HepG2 (cell line): ENCODE data around the gene KDM2B. TPM values are rescaled to one million over a fixed set of nuclear protein-coding genes. Genes with fewer than 3 reads are reported as not detected.

ENCODE experiments used
- ATAC-seq: fragments of 200-7000 bp; cut with Tn5 transposase; 3 replicates; pipeline ENCODE4 v1.9.1; 2020; ENCODE audit warnings: mild to moderate bottlenecking, moderate library complexity
- BruUV-seq: library from RNA; stranded (reverse); fragments of 400-500 nt; replicated peaks from 2 replicates; lab custom pipeline; 2021; lab: Mats Ljungman, UMichigan
- CTCF ChIA-PET: fragments of 300-600 bp; formaldehyde crosslinking; extraction: SDS; loops from one replicate; lab custom pipeline; 2021; ENCODE audit warnings: low total read pairs, inconsistent platforms, low intra/inter-chr PET ratio; lab: Yijun Ruan, JAX
- POLR2A ChIA-PET: fragments of 350-600 bp; sonication (Branson Sonifier 250); formaldehyde crosslinking; loops from one replicate; lab custom pipeline; 2020; ENCODE audit warnings: antibody characterized with exemption, inconsistent platforms; lab: Yijun Ruan, JAX
- DNase-seq: peaks from one replicate; pipeline ENCODE4 v3.0.0-alpha.2; 2015; ENCODE audit warnings: low spot score
- FAIRE-seq: peaks from 3 replicates; lab custom pipeline; 2011; peaks lifted over from hg19 to GRCh38; lab: Jason Lieb, UNC
- H2AFZ ChIP-seq: one replicate; pipeline ENCODE4 v1.6.1; 2011; ENCODE audit warnings: low read length, inconsistent platforms
- H3K27ac ChIP-seq: fragments of 300-600 bp; 3 replicates; pipeline ENCODE4 v1.8.0; 2011; ENCODE audit warnings: mixed run types, mild to moderate bottlenecking, mixed read lengths, low read length, inconsistent platforms; ENCODE audit not compliant: insufficient read depth; ENCODE audit errors: extremely low read length
- H3K27me3 ChIP-seq, 2 experiments: fragments of 200-600 bp in 1 of 2; 2 replicates in 1 of 2; 3 replicates in 1 of 2; pipeline versions ENCODE4 v1.6.0 to v1.8.0; 2011; ENCODE audit warnings: low read length in 2 of 2, mild to moderate bottlenecking in 2 of 2, moderate library complexity in 2 of 2, inconsistent platforms in 1 of 2; ENCODE audit not compliant: insufficient read depth in 2 of 2, control insufficient read depth in 1 of 2
- H3K36me3 ChIP-seq, 2 experiments: fragments of 200-600 bp in 1 of 2; replicated peaks in 1 of 2; 2 replicates in 1 of 2; 3 replicates in 1 of 2; pipeline versions ENCODE4 v1.5.1 to v1.8.0; 2011; ENCODE audit warnings: low read length in 2 of 2, inconsistent platforms in 1 of 2; ENCODE audit not compliant: insufficient read depth in 2 of 2, control insufficient read depth in 1 of 2
- H3K4me1 ChIP-seq: 2 replicates; pipeline ENCODE4 v1.5.1; 2012; ENCODE audit warnings: low read length, inconsistent platforms; ENCODE audit not compliant: insufficient read depth
- H3K4me2 ChIP-seq: 2 replicates; pipeline ENCODE4 v1.6.0; 2011; ENCODE audit warnings: low read depth, low read length, inconsistent platforms
- H3K4me3 ChIP-seq, 3 experiments: fragments of 200-600 bp in 1 of 3; sonication (generic), shearing (Covaris generic) in 1 of 3; replicated peaks in 1 of 3; 2 replicates each; pipeline ENCODE4 v1.5.1; 2011 to 2016; ENCODE audit warnings: low read length in 3 of 3, inconsistent platforms in 2 of 3, low read depth in 2 of 3, mild to moderate bottlenecking in 2 of 3, control low read depth in 1 of 3, mixed read lengths in 1 of 3; ENCODE audit not compliant: insufficient read depth in 1 of 3
- H3K79me2 ChIP-seq: one replicate; pipeline ENCODE4 v1.6.1; 2011; ENCODE audit warnings: low read length, inconsistent platforms; ENCODE audit not compliant: insufficient read depth
- H3K9ac ChIP-seq: 2 replicates; pipeline ENCODE4 v1.6.0; 2011; ENCODE audit warnings: mild to moderate bottlenecking, low read depth, low read length, inconsistent platforms; ENCODE audit not compliant: insufficient read depth
- H3K9me3 ChIP-seq: 2 replicates; pipeline ENCODE4 v1.5.1; 2012; ENCODE audit warnings: mild to moderate bottlenecking, low read length
- H4K20me1 ChIP-seq: 2 replicates; pipeline ENCODE4 v1.6.0; 2011; ENCODE audit warnings: inconsistent platforms, mild to moderate bottlenecking, low read length, moderate library complexity; ENCODE audit not compliant: insufficient read depth
- DPF2 ChIP-seq: sonication (generic); formaldehyde crosslinking; IDR thresholded peaks from 2 replicates; pipeline ENCODE4 v1.4.0; 2020; ENCODE audit warnings: mild to moderate bottlenecking, low read depth, missing genetic modification reagents, borderline replicate concordance
- KDM6A ChIP-seq: IDR thresholded peaks from 2 replicates; pipeline ENCODE4 v1.6.1; 2016; ENCODE audit warnings: low read depth
- KMT2B ChIP-seq: IDR thresholded peaks from 2 replicates; pipeline ENCODE4 v1.6.1; 2016; ENCODE audit warnings: missing genetic modification reagents, missing compliant biosample characterization
- SMAD3 ChIP-seq: sonication (generic); formaldehyde crosslinking; IDR thresholded peaks from 2 replicates; pipeline ENCODE4 v1.4.0; 2020; ENCODE audit warnings: missing genetic modification reagents
- ZNF317 ChIP-seq: sonication (generic); formaldehyde crosslinking; IDR thresholded peaks from 2 replicates; pipeline ENCODE4 v1.5.0; 2020; ENCODE audit warnings: mild to moderate bottlenecking, missing genetic modification reagents
- ZNF468 ChIP-seq: sonication (generic); formaldehyde crosslinking; IDR thresholded peaks from 2 replicates; pipeline ENCODE4 v1.8.0; 2022; ENCODE audit warnings: mild to moderate bottlenecking, moderate library complexity, missing genetic modification reagents
- ZNF83 ChIP-seq: sonication (generic); formaldehyde crosslinking; IDR thresholded peaks from 2 replicates; pipeline ENCODE4 v1.4.0; 2020; ENCODE audit warnings: missing genetic modification reagents, mild to moderate bottlenecking, borderline replicate concordance
- WGBS: methylation state at CpG from one replicate; pipeline ENCODE4 v1.1.6; 2017; ENCODE audit warnings: low lambda C conversion rate; 5-methylcytosine and 5-hydroxymethylcytosine counted together
- in situ Hi-C: cut with HindIII; loops from 2 replicates; pipeline ENCODE4 v1.10.0; 2017; ENCODE audit warnings: low pct_unique_long_range_greater_than_20kb; ENCODE audit not compliant: extremely low pct_ligation_motif_present
- intact Hi-C: fragments of 100-400 bp; cut with micrococcal nuclease; formaldehyde crosslinking; loops from one replicate; pipeline ENCODE4 v1.10.0; 2022; ENCODE audit not compliant: unreplicated experiment
- polyA plus RNA-seq, 8 experiments: library from polyadenylated mRNA; depleted of rRNA in 3 of 8; stranded (reverse) in 7 of 8; unstranded in 1 of 8; fragments of >200 nt; fragmentation: Illumina TruSeq in 4 of 8; extraction: Trizol in 4 of 8; gene quantifications; 2 replicates each; pipeline versions ENCODE4 v1.2.1 to v1.2.3, GENCODE V29; 2011 to 2016; ENCODE audit warnings: low read depth in 4 of 8, missing spikeins in 1 of 8, mixed read lengths in 1 of 8; ENCODE audit not compliant: insufficient read depth in 1 of 8
- total RNA-seq, 5 experiments: library from RNA; depleted of rRNA; stranded (reverse); fragments of >200 nt; fragmentation: Illumina TruSeq; extraction: Trizol; gene quantifications; 2 replicates each; pipeline ENCODE4 v1.2.3, GENCODE V29; 2016; ENCODE audit warnings: low read depth in 1 of 5
- TF ChIP-seq, protein P1 (sequence below): IDR thresholded peaks from 2 replicates; pipeline ENCODE4 v1.6.1; 2016; ENCODE audit warnings: missing biosample characterization, missing genetic modification reagents, low read depth

Gene KDM2B
- total and polyA plus RNA-seq, 2 of the 13 experiments (the other 11 are each of a cell fraction or from before 2014, with no cell fraction given), result 17.5 to 26.1 TPM

DNA sequence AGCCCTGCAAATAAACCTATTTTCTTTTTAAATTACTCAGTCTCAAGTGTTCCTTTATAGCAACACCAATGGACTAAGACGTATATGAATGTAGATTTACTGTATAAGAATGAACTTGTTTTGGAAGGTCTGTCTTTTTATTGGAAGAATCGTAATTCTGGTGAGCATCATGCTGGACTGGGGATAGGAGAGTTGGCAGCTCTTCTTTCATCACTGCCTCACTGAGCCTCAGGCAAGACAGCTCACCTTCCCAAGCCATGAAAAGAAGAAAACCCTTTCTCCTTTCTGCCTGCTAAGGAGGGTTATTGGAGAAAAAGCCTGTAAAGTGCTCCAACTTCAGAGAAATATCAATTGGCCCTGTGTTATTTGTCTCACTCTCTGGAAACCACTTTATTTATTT is 190.0 kb downstream of the KDM2B start:
- 84% methylated on average over 2 of the region's 2 CpGs for WGBS
- Histone ChIP-seq H3K27me3 (no peaks in the 10 kb centered on the region), H3K36me3 (no peaks in the 10 kb centered on the region), H2AFZ (no peak overlapping the region), H3K4me2 (no peak overlapping the region), H3K79me2 (no peaks in the 10 kb centered on the region), H3K9ac (no peak overlapping the region), H4K20me1 (no peaks in the 10 kb centered on the region), H3K4me3 (no peak overlapping the region), H3K27ac (no peak overlapping the region), H3K9me3 (no peaks in the 10 kb centered on the region), H3K4me1 (peaks cover 15% of the 10 kb centered on the region)
- CTCF ChIA-PET, result no interaction called here
- no peak for FAIRE-seq
- no peak for TF ChIP-seq KMT2B
- no peak for TF ChIP-seq ZNF317
- TF ChIP-seq KDM6A (CRISPR knock-in tag), result no peak
- TF ChIP-seq DPF2 (CRISPR knock-in tag), result no peak
- TF ChIP-seq, protein P1, sequence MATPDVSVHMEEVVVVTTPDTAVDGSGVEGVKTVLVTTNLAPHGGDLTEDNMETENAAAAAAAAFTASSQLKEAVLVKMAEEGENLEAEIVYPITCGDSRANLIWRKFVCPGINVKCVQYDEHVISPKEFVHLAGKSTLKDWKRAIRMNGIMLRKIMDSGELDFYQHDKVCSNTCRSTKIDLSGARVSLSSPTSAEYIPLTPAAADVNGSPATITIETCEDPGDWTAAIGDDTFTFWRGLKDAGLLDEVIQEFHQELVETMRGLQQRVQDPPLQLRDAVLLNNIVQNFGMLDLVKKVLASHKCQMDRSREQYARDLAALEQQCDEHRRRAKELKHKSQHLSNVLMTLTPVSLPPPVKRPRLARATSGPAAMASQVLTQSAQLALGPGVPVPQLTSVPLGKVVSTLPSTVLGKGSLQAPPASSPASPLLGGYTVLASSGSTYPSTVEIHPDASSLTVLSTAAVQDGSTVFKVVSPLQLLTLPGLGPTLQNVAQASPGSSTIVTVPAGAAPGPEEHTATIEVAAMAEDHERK, result no peak
- no peak for TF ChIP-seq ZNF83 (CRISPR knock-in tag)
- TF ChIP-seq SMAD3 (CRISPR knock-in tag), result no peak
- TF ChIP-seq ZNF468 (CRISPR knock-in tag), result no peak
- no peak for DNase-seq
- intact Hi-C loops (no loop called here), in situ Hi-C loops (no loop called here)
- no peak for ATAC-seq
- no TSS peak for BruUV-seq
- POLR2A ChIA-PET, result interaction anchor here (1.7 kb wide), 1 partner anchor 9 kb away, joined by 9 read pairs; the partner anchor contains the start of gene RNF34
